ENCODE results near the gene MCC.

GRCh38 chr5:113157886-113158285, 330.4 kb downstream of the MCC start:
- TF ChIP-seq CTCF (IDR thresholded peaks at IDR 0.05) (no peak), POLR2A (IDR thresholded peaks at IDR 0.05) (no peak), EP300 (IDR thresholded peaks at IDR 0.05) (no peak)

Measured in upper lobe of left lung (tissue), 4 donors.